ENCODE results near the gene ACVR2B. TPM values are rescaled to one million over a fixed set of nuclear protein-coding genes. Genes with fewer than 3 reads are reported as not detected.

Gene ACVR2B
- total RNA-seq, 1 experiment from 2014 or later: 1.8 TPM

DNA sequence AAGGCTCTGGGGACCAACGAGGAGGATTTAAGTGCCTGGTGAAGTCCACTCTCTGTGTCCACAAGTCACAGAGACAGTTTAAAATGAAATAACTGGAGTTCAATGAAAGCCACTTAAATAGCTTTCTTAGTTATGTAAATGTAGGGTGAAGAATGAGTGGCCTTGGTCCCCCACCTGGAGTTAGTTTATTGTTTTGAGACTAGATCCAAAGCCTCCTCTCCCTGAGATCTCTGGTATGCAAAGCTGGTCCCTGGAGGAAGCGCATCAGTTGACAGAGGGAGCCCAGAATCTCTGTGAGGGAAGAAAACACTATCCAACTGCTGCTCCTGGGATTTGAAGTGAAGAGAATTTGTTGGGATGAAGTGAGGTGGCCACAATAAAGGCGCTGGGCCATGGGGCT lies 83.0 kb downstream of the ACVR2B start:
- ATAC-seq: no peak
- ChIA-PET CTCF (no interaction called here), POLR2A (ENCODE audit: unreplicated experiment) (no interaction called here)

DNA sequence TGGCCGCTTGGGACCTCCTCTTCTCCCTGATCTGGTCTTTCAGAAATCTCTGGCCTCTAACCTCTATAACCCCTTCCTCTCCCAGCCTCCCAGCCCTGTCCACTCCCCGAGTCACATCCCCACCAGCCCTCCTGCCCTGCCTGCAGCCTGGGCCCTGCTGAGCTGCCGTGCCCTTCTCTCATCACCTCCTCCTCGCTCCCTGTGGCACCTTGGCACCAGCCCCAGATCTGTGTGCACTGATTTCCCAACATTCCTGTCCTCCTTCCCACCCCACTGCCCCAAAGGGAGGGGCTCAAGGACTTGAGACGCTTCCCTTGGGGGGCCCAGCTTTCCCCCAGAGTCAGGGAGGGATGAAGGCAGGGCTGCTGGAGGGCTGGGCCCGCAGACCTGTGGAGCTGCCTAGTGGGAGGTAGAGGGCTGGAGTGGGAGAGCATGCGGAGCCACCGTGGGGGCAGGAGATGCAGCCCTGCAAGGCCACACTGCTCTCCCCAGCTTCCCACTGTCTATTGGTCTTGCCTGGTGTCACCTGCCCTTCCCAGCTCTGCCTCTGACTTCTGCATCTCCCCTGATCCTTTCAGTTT lies 85.2 kb downstream of the ACVR2B start:
- H3K36me3 ChIP-seq (ENCODE audit: low read depth, low read length): peaks cover 8% of the 10 kb centered on the region; the same call in 1 of the 2 replicates
- H3K9me3 ChIP-seq (ENCODE audit: low read length): no peaks in the 10 kb centered on the region
- BruUV-seq (replicated peaks): no TSS peak
- H4K20me1 ChIP-seq (ENCODE audit: low read length): no peaks in the 10 kb centered on the region
- ATAC-seq (no peak), DNase-seq (no peak)
- no peaks in the 10 kb centered on the region for H3K4me1 ChIP-seq (ENCODE audit: insufficient read depth, low read length)
- H2AFZ ChIP-seq (ENCODE audit: low read length): no peak overlapping the region
- ChIA-PET POLR2A (ENCODE audit: unreplicated experiment) (no interaction called here), CTCF (no interaction called here)
- H3K9me2 ChIP-seq (replicated peaks; ENCODE audit: low read length): no peaks in the 10 kb centered on the region
- H3K4me3 ChIP-seq (ENCODE audit: low read length): no peak overlapping the region
- H3K4me2 ChIP-seq (ENCODE audit: low read length): no peak overlapping the region
- H3K79me2 ChIP-seq (ENCODE audit: low read length): no peaks in the 10 kb centered on the region
- no peaks in the 10 kb centered on the region for H3K27me3 ChIP-seq (ENCODE audit: low read length)
- no peaks in the 10 kb centered on the region for H3F3A ChIP-seq (ENCODE audit: low read length, unreplicated experiment)
- intact Hi-C loops (cut with micrococcal nuclease): no loop called here
- TF ChIP-seq EZH2 (IDR thresholded peaks at IDR 0.05; ENCODE audit: low read length, unreplicated experiment) (no peak), EZH2phosphoT487 (IDR thresholded peaks at IDR 0.05; ENCODE audit: borderline replicate concordance, low read length) (no peak)
- TF ChIP-seq, protein P1, sequence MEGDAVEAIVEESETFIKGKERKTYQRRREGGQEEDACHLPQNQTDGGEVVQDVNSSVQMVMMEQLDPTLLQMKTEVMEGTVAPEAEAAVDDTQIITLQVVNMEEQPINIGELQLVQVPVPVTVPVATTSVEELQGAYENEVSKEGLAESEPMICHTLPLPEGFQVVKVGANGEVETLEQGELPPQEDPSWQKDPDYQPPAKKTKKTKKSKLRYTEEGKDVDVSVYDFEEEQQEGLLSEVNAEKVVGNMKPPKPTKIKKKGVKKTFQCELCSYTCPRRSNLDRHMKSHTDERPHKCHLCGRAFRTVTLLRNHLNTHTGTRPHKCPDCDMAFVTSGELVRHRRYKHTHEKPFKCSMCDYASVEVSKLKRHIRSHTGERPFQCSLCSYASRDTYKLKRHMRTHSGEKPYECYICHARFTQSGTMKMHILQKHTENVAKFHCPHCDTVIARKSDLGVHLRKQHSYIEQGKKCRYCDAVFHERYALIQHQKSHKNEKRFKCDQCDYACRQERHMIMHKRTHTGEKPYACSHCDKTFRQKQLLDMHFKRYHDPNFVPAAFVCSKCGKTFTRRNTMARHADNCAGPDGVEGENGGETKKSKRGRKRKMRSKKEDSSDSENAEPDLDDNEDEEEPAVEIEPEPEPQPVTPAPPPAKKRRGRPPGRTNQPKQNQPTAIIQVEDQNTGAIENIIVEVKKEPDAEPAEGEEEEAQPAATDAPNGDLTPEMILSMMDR (conservative IDR thresholded peaks at IDR 0.05; ENCODE audit: low read depth, low read length): no peak
- no peak overlapping the region for H3K27ac ChIP-seq (ENCODE audit: low read length)
- no peak overlapping the region for H3K9ac ChIP-seq (ENCODE audit: low read length)

More for the DNA sequence above, 83.0 kb downstream of the ACVR2B start:
- Histone ChIP-seq H3F3A (ENCODE audit: low read length, unreplicated experiment) (no peaks in the 10 kb centered on the region), H3K9ac (ENCODE audit: low read length) (no peak overlapping the region), H3K4me2 (ENCODE audit: low read length) (no peak overlapping the region), H4K20me1 (ENCODE audit: low read length) (no peaks in the 10 kb centered on the region), H3K9me2 (replicated peaks; ENCODE audit: low read length) (no peaks in the 10 kb centered on the region), H3K4me1 (ENCODE audit: insufficient read depth, low read length) (no peaks in the 10 kb centered on the region), H3K27me3 (ENCODE audit: low read length) (no peaks in the 10 kb centered on the region), H3K9me3 (ENCODE audit: low read length) (no peaks in the 10 kb centered on the region), H3K79me2 (ENCODE audit: low read length) (no peaks in the 10 kb centered on the region), H3K36me3 (ENCODE audit: low read depth, low read length) (peaks cover 8% of the 10 kb centered on the region; the same call in 1 of the 2 replicates), H3K27ac (ENCODE audit: low read length) (no peak overlapping the region), H3K4me3 (ENCODE audit: low read length) (no peak overlapping the region), H2AFZ (ENCODE audit: low read length) (no peak overlapping the region)
- TF ChIP-seq, protein P1 (conservative IDR thresholded peaks at IDR 0.05; ENCODE audit: low read depth, low read length): no peak
- no peak for TF ChIP-seq EZH2phosphoT487 (IDR thresholded peaks at IDR 0.05; ENCODE audit: borderline replicate concordance, low read length)
- intact Hi-C loops (cut with micrococcal nuclease): loop anchor here (2.0 kb wide), 1 partner anchor 76 kb away; no protein-coding TSS in a partner anchor
- no TSS peak for BruUV-seq (replicated peaks)
- no peak for DNase-seq

DNA sequence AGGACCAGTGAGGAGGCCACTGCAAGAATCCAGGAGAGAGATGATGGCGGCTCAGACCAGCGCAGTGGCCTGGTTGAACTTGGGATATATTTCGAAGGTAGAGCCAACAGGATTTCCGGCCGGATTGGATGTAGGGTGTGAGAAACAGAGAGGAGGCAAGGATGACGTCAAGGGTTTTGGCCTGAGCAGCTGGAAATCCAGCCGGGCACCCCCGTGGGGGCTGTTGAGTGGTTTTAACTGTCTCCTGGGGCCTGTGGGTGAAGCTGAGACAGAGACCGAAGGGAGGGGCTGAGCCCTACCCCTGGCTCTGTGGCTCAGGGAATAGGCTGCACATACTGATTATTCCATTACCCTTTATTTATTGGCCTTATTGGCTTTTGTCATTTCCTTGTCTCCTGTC lies 88.1 kb downstream of the ACVR2B start:
- Histone ChIP-seq H3K4me1 (ENCODE audit: insufficient read depth, low read length) (no peaks in the 10 kb centered on the region), H3K9me2 (replicated peaks; ENCODE audit: low read length) (no peaks in the 10 kb centered on the region), H3K4me2 (ENCODE audit: low read length) (no peak overlapping the region), H3K27ac (ENCODE audit: low read length) (no peak overlapping the region), H4K20me1 (ENCODE audit: low read length) (no peaks in the 10 kb centered on the region), H3K9me3 (ENCODE audit: low read length) (no peaks in the 10 kb centered on the region), H3K4me3 (ENCODE audit: low read length) (no peak overlapping the region), H2AFZ (ENCODE audit: low read length) (no peak overlapping the region), H3K27me3 (ENCODE audit: low read length) (no peaks in the 10 kb centered on the region), H3K36me3 (ENCODE audit: low read depth, low read length) (no peaks in the 10 kb centered on the region), H3K79me2 (ENCODE audit: low read length) (no peaks in the 10 kb centered on the region), H3K9ac (ENCODE audit: low read length) (no peak overlapping the region), H3F3A (ENCODE audit: low read length, unreplicated experiment) (no peaks in the 10 kb centered on the region)
- no peak for ATAC-seq
- DNase-seq: no peak
- no peak for TF ChIP-seq EZH2 (IDR thresholded peaks at IDR 0.05; ENCODE audit: low read length, unreplicated experiment)
- no peak for TF ChIP-seq EZH2phosphoT487 (IDR thresholded peaks at IDR 0.05; ENCODE audit: borderline replicate concordance, low read length)
- TF ChIP-seq, protein P1 (conservative IDR thresholded peaks at IDR 0.05; ENCODE audit: low read depth, low read length): no peak
- ChIA-PET CTCF (no interaction called here), POLR2A (ENCODE audit: unreplicated experiment) (no interaction called here)
- no TSS peak for BruUV-seq (replicated peaks)
- intact Hi-C loops (cut with micrococcal nuclease): no loop called here

Measured in PC-3 (cell line).